K562 (cell line): Measurements from ENCODE around the gene RNLS.

Experiments used
- AFF4 ChIP-seq: sonication (generic); formaldehyde crosslinking; IDR thresholded peaks from 2 replicates; pipeline ENCODE4 v1.8.0; 2023; ENCODE audit warnings: mild to moderate bottlenecking, missing genetic modification reagents
- EGR1 ChIP-seq: fragments of 450-650 bp; conservative IDR thresholded peaks from 2 replicates; pipeline ENCODE4 v1.6.1; 2017; ENCODE audit warnings: mild to moderate bottlenecking
- KAT7 ChIP-seq: sonication (generic); formaldehyde crosslinking; IDR thresholded peaks from 2 replicates; pipeline ENCODE4 v1.8.0; 2022; ENCODE audit warnings: missing genetic modification reagents, mild to moderate bottlenecking, borderline replicate concordance
- POLR2A ChIP-seq: fragments of 450-650 bp; conservative IDR thresholded peaks from 2 replicates; pipeline ENCODE4 v1.6.1; 2016
- RAD21 ChIP-seq, 2 experiments: fragments of 250-450 bp in 1 of 2; fragments of 450-650 bp in 1 of 2; sonication (Bioruptor Pico) in 1 of 2; formaldehyde crosslinking in 1 of 2; IDR thresholded peaks in 1 of 2; conservative IDR thresholded peaks in 1 of 2; 2 replicates each; pipeline versions ENCODE4 v1.4.0 to v1.8.0; 2020 to 2022; ENCODE audit warnings: mild to moderate bottlenecking in 2 of 2, moderate library complexity in 1 of 2
- SREBF2 ChIP-seq: sonication (generic); formaldehyde crosslinking; IDR thresholded peaks from 2 replicates; pipeline ENCODE4 v1.4.0; 2020; ENCODE audit warnings: mild to moderate bottlenecking, missing genetic modification reagents
- ZC3H11A ChIP-seq: IDR thresholded peaks from 2 replicates; pipeline ENCODE4 v1.6.1; 2012; ENCODE audit warnings: low read depth, low read length, improper control_type of control experiment
- ZNF121 ChIP-seq: sonication (generic); formaldehyde crosslinking; conservative IDR thresholded peaks from 2 replicates; pipeline ENCODE4 v1.8.0; 2022; ENCODE audit warnings: missing genetic modification reagents
- ZNF24 ChIP-seq: fragments of 450-650 bp; IDR thresholded peaks from 2 replicates; pipeline ENCODE4 v1.6.1; 2016
- ZNF263 ChIP-seq: sonication (generic); formaldehyde crosslinking; IDR thresholded peaks from 2 replicates; pipeline ENCODE4 v1.8.0; 2022; ENCODE audit warnings: mild to moderate bottlenecking, missing genetic modification reagents, borderline replicate concordance

- no peak for TF ChIP-seq KAT7 (CRISPR knock-in tag)
- no peak for TF ChIP-seq ZNF121 (CRISPR knock-in tag)
- TF ChIP-seq POLR2A: no peak
- TF ChIP-seq ZNF263 (CRISPR knock-in tag): no peak
- TF ChIP-seq SREBF2 (CRISPR knock-in tag): no peak
- no peak for TF ChIP-seq EGR1
- no peak for TF ChIP-seq RAD21 (CRISPR knock-in tag; conservative IDR thresholded peaks at IDR 0.05 in 1 of 2, IDR thresholded peaks at IDR 0.05 in 1 of 2)
- no peak for TF ChIP-seq ZNF24
- TF ChIP-seq AFF4 (CRISPR knock-in tag): no peak
- no peak for TF ChIP-seq ZC3H11A
Observed at GRCh38 chr10:88466786-88467185, 116.3 kb downstream of the RNLS start.
